GM23338 (cell line): Measurements from ENCODE around the gene FKBP1B. TPM values are rescaled to one million over a fixed set of nuclear protein-coding genes. Genes with fewer than 3 reads are reported as not detected.

Source experiments
- ATAC-seq: fragments of 200-7000 bp; cut with Tn5 transposase; 3 replicates; pipeline ENCODE4 v1.9.1; 2020
- DNase-seq: peaks from one replicate; pipeline ENCODE4 v3.0.0-alpha.2; 2015; ENCODE audit warnings: low spot score
- H2AFZ ChIP-seq: fragments of 200-600 bp; sonication (generic); 2 replicates; pipeline ENCODE4 v1.8.0; 2016; ENCODE audit warnings: antibody characterized with exemption, mild to moderate bottlenecking, moderate library complexity
- H3F3A ChIP-seq: fragments of 200-600 bp; sonication (generic); replicated peaks from 2 replicates; pipeline ENCODE4 v1.8.0; 2017; ENCODE audit warnings: antibody characterized with exemption, mixed run types, low read depth
- H3K27ac ChIP-seq: fragments of 200-600 bp; sonication (generic); 2 replicates; pipeline ENCODE4 v1.6.1; 2016; ENCODE audit warnings: low read depth
- H3K27me3 ChIP-seq: fragments of 200-600 bp; sonication (generic); 2 replicates; pipeline ENCODE4 v1.8.0; 2016; ENCODE audit warnings: mild to moderate bottlenecking, mixed run types, moderate library complexity; ENCODE audit not compliant: insufficient read depth
- H3K36me3 ChIP-seq: fragments of 200-600 bp; sonication (generic); 2 replicates; pipeline ENCODE4 v1.8.0; 2016; ENCODE audit warnings: mild to moderate bottlenecking; ENCODE audit not compliant: insufficient read depth
- H3K4me1 ChIP-seq: fragments of 200-600 bp; sonication (generic); 2 replicates; pipeline ENCODE4 v1.8.0; 2016; ENCODE audit warnings: mild to moderate bottlenecking, moderate library complexity; ENCODE audit not compliant: insufficient read depth
- H3K4me2 ChIP-seq: fragments of 200-600 bp; sonication (generic); 2 replicates; pipeline ENCODE4 v1.7.1; 2017; ENCODE audit warnings: mixed run types
- H3K4me3 ChIP-seq: fragments of 200-600 bp; sonication (generic); 2 replicates; pipeline ENCODE4 v1.6.1; 2016; ENCODE audit warnings: mixed run types
- H3K79me2 ChIP-seq: fragments of 200-600 bp; sonication (generic); replicated peaks from 2 replicates; pipeline ENCODE4 v1.8.0; 2017; ENCODE audit warnings: mild to moderate bottlenecking; ENCODE audit not compliant: insufficient read depth
- H3K9me2 ChIP-seq: fragments of 200-600 bp; sonication (generic); 2 replicates; pipeline ENCODE4 v1.8.0; 2017; ENCODE audit not compliant: insufficient read depth
- H4K20me1 ChIP-seq: fragments of 200-600 bp; sonication (generic); replicated peaks from 2 replicates; pipeline ENCODE4 v1.8.0; 2017; ENCODE audit warnings: mild to moderate bottlenecking; ENCODE audit not compliant: insufficient read depth
- H3K27ac Mint-ChIP-seq: 2 replicates; pipeline ENCODE4 v1.8.0; 2020; ENCODE audit warnings: inconsistent platforms, mild to moderate bottlenecking, moderate library complexity, mixed read lengths
- H3K27me3 Mint-ChIP-seq: 3 replicates; pipeline ENCODE4 v1.8.0; 2022; ENCODE audit warnings: low read depth, mild to moderate bottlenecking, moderate library complexity, mixed read lengths, inconsistent platforms; ENCODE audit not compliant: insufficient read depth, poor library complexity
- H3K36me3 Mint-ChIP-seq: 3 replicates; pipeline ENCODE4 v1.8.0; 2021; ENCODE audit warnings: low read depth, mild to moderate bottlenecking, inconsistent platforms, moderate library complexity, mixed read lengths
- H3K4me1 Mint-ChIP-seq: 3 replicates; pipeline ENCODE4 v1.8.0; 2020; ENCODE audit warnings: mild to moderate bottlenecking, inconsistent platforms, mixed read lengths
- H3K4me3 Mint-ChIP-seq: 3 replicates; pipeline ENCODE4 v1.8.0; 2021; ENCODE audit warnings: moderate library complexity, mild to moderate bottlenecking, inconsistent platforms, mixed read lengths
- H3K9me3 Mint-ChIP-seq: 3 replicates; pipeline ENCODE4 v1.8.0; 2020; ENCODE audit warnings: moderate library complexity, mild to moderate bottlenecking, inconsistent platforms, mixed read lengths
- CREB1 ChIP-seq: fragments of 250-450 bp; sonication (Bioruptor Pico); IDR thresholded peaks from 2 replicates; pipeline ENCODE4 v1.5.0; 2020; ENCODE audit warnings: low read depth, mild to moderate bottlenecking, moderate library complexity
- CTCF ChIP-seq, 2 experiments: fragments of 200-600 bp in 1 of 2; sonication (generic) in 1 of 2; conservative IDR thresholded peaks; 2 replicates each; pipeline versions ENCODE4 v1.5.1 to v1.6.1; 2016 to 2017; ENCODE audit warnings: antibody characterized with exemption in 2 of 2, low read depth in 2 of 2, mild to moderate bottlenecking in 2 of 2, moderate library complexity in 1 of 2
- EZH2 ChIP-seq: fragments of 200-600 bp; sonication (generic); IDR thresholded peaks from one replicate; pipeline ENCODE4 v1.8.0; 2017; ENCODE audit warnings: antibody characterized with exemption, mild to moderate bottlenecking, low read depth; ENCODE audit not compliant: unreplicated experiment
- EZH2phosphoT487 ChIP-seq: fragments of 200-600 bp; sonication (generic); IDR thresholded peaks from one replicate; pipeline ENCODE4 v1.8.1; 2018; ENCODE audit warnings: antibody characterized with exemption; ENCODE audit not compliant: unreplicated experiment
- NANOG ChIP-seq: IDR thresholded peaks from 2 replicates; pipeline ENCODE4 v1.6.1; 2016; ENCODE audit warnings: antibody characterized with exemption, borderline replicate concordance
- POLR2AphosphoS5 ChIP-seq: IDR thresholded peaks from 2 replicates; pipeline ENCODE4 v1.6.1; 2016; ENCODE audit warnings: antibody characterized with exemption, low read depth
- STAT1 ChIP-seq: IDR thresholded peaks from one replicate; pipeline ENCODE4 v1.6.1; 2016; ENCODE audit warnings: antibody characterized with exemption; ENCODE audit not compliant: unreplicated experiment
- ZNF114 ChIP-seq: fragments of 250-450 bp; sonication (Bioruptor Pico); IDR thresholded peaks from 2 replicates; pipeline ENCODE4 v1.5.0; 2020; ENCODE audit warnings: mild to moderate bottlenecking, moderate library complexity
- ZNF331 ChIP-seq: fragments of 250-450 bp; sonication (Bioruptor Pico); IDR thresholded peaks from 2 replicates; pipeline ENCODE4 v1.5.0; 2020; ENCODE audit warnings: low read depth, mild to moderate bottlenecking, moderate library complexity
- polyA plus RNA-seq: library from polyadenylated mRNA; unstranded; fragments of >200 nt; fragmentation: Nextera tagmentation; extraction: Ambion mirVana; gene quantifications from 2 replicates; pipeline ENCODE4 v1.2.1, GENCODE V29; 2016
- total RNA-seq: library from RNA; depleted of rRNA; stranded (reverse); fragments of >200 nt; shearing (Covaris generic); gene quantifications from 2 replicates; pipeline ENCODE4 v1.2.3, GENCODE V29; 2014
- TF ChIP-seq, protein P1 (sequence below): IDR thresholded peaks from 2 replicates; pipeline ENCODE4 v1.6.1; 2016; ENCODE audit warnings: antibody characterized with exemption
- TF ChIP-seq, protein P2 (sequence below): IDR thresholded peaks from one replicate; pipeline ENCODE4 v1.6.1; 2018; ENCODE audit warnings: antibody characterized with exemption; ENCODE audit not compliant: unreplicated experiment

The FKBP1B gene
- total and polyA plus RNA-seq, 2 experiments from 2014 or later: 48.2 to 77.1 TPM

GRCh38 chr2:24083567-24084385, 34.2 kb downstream of the FKBP1B start:
- peak; percentile 79 for ATAC-seq
- Histone ChIP-seq H3K36me3 (peaks cover 12% of the 10 kb centered on the region), H3K4me1 (peaks cover 11% of the 10 kb centered on the region), H4K20me1 (no peaks in the 10 kb centered on the region), H3K27ac (peak overlapping the region; percentile 96), H3K79me2 (peaks cover 4% of the 10 kb centered on the region), H2AFZ (peak overlapping the region; percentile 20; the same call in 1 of the 2 replicates), H3F3A (peaks cover 15% of the 10 kb centered on the region; the same call in 1 of the 2 replicates), H3K27me3 (no peaks in the 10 kb centered on the region), H3K4me3 (peak overlapping the region; percentile 57), H3K9me2 (no peaks in the 10 kb centered on the region), H3K4me2 (peak overlapping the region; percentile 74)
- peaks cover 19% of the 10 kb centered on the region for H3K4me1 Mint-ChIP-seq
- H3K36me3 Mint-ChIP-seq: peaks cover 49% of the 10 kb centered on the region
- peaks cover 10% of the 10 kb centered on the region for H3K27me3 Mint-ChIP-seq
- TF ChIP-seq EZH2: no peak
- TF ChIP-seq, protein P1, sequence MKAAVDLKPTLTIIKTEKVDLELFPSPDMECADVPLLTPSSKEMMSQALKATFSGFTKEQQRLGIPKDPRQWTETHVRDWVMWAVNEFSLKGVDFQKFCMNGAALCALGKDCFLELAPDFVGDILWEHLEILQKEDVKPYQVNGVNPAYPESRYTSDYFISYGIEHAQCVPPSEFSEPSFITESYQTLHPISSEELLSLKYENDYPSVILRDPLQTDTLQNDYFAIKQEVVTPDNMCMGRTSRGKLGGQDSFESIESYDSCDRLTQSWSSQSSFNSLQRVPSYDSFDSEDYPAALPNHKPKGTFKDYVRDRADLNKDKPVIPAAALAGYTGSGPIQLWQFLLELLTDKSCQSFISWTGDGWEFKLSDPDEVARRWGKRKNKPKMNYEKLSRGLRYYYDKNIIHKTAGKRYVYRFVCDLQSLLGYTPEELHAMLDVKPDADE: no peak
- TF ChIP-seq ZNF114: no peak
- TF ChIP-seq EZH2phosphoT487: no peak
- TF ChIP-seq POLR2AphosphoS5: peak; percentile 61
- no peak for TF ChIP-seq NANOG
- TF ChIP-seq CTCF (conservative IDR thresholded peaks at IDR 0.05; ENCODE audit: low read depth in 2 of 2): peak in 1 of 2 experiments; percentile 15; a peak in 1 of 4 replicates
- no peak for TF ChIP-seq CREB1
- H3K4me3 Mint-ChIP-seq: peak overlapping the region; percentile 86
- H3K9me3 Mint-ChIP-seq: no peaks in the 10 kb centered on the region
- H3K27ac Mint-ChIP-seq: peak overlapping the region; percentile 97
- DNase-seq: peak; percentile 93

DNA sequence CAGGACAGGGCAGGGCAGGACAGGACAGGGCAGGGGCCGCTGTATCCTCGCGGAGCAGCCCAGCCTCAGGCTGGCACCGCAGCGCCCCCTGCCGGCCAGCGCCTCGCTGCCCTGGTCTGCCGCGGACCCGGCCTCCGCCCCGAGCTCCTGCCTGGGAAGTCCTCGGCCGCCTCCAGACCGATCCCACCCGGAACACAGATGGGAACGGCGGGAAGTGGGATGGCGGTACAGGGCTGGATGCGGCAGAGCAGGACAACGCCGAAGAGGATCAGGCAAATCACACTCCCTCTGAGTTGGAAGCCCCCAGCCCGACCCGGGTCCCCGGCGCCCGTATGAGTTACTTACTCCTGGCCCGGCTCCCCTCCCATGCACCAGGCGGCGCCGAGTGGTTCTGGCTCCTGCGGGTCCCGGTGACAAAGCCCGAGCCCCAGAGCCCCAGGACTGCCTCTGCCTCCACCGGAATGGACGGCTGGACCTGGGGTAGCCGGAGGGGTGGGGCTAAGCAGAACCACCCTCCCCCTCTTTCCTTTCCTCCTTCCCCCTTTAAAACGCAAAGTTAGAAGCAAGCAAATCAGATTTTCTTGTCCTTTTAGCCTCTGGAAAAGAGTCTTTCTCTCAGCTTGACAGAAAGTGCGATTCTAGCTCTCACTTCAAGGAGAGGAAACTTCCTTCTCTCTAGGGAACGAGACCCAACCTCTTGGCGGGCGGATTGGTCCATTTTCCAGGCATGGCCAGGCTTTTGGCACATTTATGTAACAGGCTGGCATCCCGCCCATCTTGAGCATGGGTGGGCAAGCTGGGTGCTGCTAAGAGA, 35.1 kb downstream of the FKBP1B start, which contains the start of gene TP53I3:
Gene TP53I3 (minus strand): TSS at position 449 of the 814 bp plus-strand sequence. CDS start 508 bp downstream, outside the sequence.
- H3K4me1 Mint-ChIP-seq: peaks cover 19% of the 10 kb centered on the region
- Histone ChIP-seq H4K20me1 (no peaks in the 10 kb centered on the region), H3K9me2 (no peaks in the 10 kb centered on the region), H3K79me2 (peaks cover 4% of the 10 kb centered on the region), H3K4me2 (peak within 1 kb of the TSS; percentile 74), H2AFZ (peak within 1 kb of the TSS; percentile 83), H3K27ac (peak within 1 kb of the TSS; percentile 96), H3K4me1 (peaks cover 11% of the 10 kb centered on the region), H3K36me3 (peaks cover 12% of the 10 kb centered on the region), H3K27me3 (no peaks in the 10 kb centered on the region), H3F3A (peaks cover 12% of the 10 kb centered on the region; the same call in 1 of the 2 replicates), H3K4me3 (peak within 1 kb of the TSS; percentile 57)
- DNase-seq: peak; percentile 96
- ATAC-seq: peak; percentile 90
- H3K9me3 Mint-ChIP-seq: no peaks in the 10 kb centered on the region
- H3K36me3 Mint-ChIP-seq: peaks cover 41% of the 10 kb centered on the region
- H3K27me3 Mint-ChIP-seq: peaks cover 10% of the 10 kb centered on the region
- H3K4me3 Mint-ChIP-seq: peak within 1 kb of the TSS; percentile 86
- peak within 1 kb of the TSS; percentile 97 for H3K27ac Mint-ChIP-seq
- TF ChIP-seq CTCF (conservative IDR thresholded peaks at IDR 0.05; ENCODE audit: low read depth in 2 of 2) (peak; percentile 76 to 95), ZNF331 (CRISPR knock-in tag) (no peak), CREB1 (0 out of 2 replicates have a peak, but pooled peaks have one; percentile 17), ZNF114 (no peak), STAT1 (no peak)
- TF ChIP-seq, protein P2, sequence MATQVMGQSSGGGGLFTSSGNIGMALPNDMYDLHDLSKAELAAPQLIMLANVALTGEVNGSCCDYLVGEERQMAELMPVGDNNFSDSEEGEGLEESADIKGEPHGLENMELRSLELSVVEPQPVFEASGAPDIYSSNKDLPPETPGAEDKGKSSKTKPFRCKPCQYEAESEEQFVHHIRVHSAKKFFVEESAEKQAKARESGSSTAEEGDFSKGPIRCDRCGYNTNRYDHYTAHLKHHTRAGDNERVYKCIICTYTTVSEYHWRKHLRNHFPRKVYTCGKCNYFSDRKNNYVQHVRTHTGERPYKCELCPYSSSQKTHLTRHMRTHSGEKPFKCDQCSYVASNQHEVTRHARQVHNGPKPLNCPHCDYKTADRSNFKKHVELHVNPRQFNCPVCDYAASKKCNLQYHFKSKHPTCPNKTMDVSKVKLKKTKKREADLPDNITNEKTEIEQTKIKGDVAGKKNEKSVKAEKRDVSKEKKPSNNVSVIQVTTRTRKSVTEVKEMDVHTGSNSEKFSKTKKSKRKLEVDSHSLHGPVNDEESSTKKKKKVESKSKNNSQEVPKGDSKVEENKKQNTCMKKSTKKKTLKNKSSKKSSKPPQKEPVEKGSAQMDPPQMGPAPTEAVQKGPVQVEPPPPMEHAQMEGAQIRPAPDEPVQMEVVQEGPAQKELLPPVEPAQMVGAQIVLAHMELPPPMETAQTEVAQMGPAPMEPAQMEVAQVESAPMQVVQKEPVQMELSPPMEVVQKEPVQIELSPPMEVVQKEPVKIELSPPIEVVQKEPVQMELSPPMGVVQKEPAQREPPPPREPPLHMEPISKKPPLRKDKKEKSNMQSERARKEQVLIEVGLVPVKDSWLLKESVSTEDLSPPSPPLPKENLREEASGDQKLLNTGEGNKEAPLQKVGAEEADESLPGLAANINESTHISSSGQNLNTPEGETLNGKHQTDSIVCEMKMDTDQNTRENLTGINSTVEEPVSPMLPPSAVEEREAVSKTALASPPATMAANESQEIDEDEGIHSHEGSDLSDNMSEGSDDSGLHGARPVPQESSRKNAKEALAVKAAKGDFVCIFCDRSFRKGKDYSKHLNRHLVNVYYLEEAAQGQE: peak; percentile 7
